ENCODE results near the gene CDC16. TPM values are rescaled to one million over a fixed set of nuclear protein-coding genes. Genes with fewer than 3 reads are reported as not detected.

The CDC16 gene
- total RNA-seq = 98.9 TPM

GRCh38 chr13:114234645-114235421 lies at the start of gene CDC16:
Gene CDC16 (plus strand): TSS chr13:114234897. CDS start chr13:114235085, 188 bp downstream.

GRCh38 chr13:114281351-114282040 lies 46.8 kb downstream of the CDC16 start, which contains the start of gene UPF3A:
Gene UPF3A (plus strand): TSS chr13:114281601. CDS start chr13:114281640, 39 bp downstream.

GRCh38 chr13:114314074-114314912 lies 79.6 kb downstream of the CDC16 start, which contains the start of gene CHAMP1:
Gene CHAMP1 (plus strand): TSS chr13:114314503. CDS start chr13:114323843, 9,340 bp downstream.

Small RNA genes within 50 kb of the gene (small RNA-seq; reads per million reads assigned to genes)
- gene MIR4502 (ENCODE audit: low replicate concordance) (not detected), gene MIR548AR (ENCODE audit: low replicate concordance) (not detected)

Other genes starting within 250 kb of the CDC16 start
- 17.5 TPM for gene RASA3, start 102.3 kb upstream of the CDC16 start, total RNA-seq
- not detected for gene CFAP97D2, start 55.6 kb upstream of the CDC16 start, total RNA-seq
- gene UPF3A, start 46.7 kb downstream of the CDC16 start, total RNA-seq = 125 TPM
- 15.0 TPM for gene CHAMP1, start 79.6 kb downstream of the CDC16 start, total RNA-seq